Measurements from ENCODE around the gene NFIC.

DNA sequence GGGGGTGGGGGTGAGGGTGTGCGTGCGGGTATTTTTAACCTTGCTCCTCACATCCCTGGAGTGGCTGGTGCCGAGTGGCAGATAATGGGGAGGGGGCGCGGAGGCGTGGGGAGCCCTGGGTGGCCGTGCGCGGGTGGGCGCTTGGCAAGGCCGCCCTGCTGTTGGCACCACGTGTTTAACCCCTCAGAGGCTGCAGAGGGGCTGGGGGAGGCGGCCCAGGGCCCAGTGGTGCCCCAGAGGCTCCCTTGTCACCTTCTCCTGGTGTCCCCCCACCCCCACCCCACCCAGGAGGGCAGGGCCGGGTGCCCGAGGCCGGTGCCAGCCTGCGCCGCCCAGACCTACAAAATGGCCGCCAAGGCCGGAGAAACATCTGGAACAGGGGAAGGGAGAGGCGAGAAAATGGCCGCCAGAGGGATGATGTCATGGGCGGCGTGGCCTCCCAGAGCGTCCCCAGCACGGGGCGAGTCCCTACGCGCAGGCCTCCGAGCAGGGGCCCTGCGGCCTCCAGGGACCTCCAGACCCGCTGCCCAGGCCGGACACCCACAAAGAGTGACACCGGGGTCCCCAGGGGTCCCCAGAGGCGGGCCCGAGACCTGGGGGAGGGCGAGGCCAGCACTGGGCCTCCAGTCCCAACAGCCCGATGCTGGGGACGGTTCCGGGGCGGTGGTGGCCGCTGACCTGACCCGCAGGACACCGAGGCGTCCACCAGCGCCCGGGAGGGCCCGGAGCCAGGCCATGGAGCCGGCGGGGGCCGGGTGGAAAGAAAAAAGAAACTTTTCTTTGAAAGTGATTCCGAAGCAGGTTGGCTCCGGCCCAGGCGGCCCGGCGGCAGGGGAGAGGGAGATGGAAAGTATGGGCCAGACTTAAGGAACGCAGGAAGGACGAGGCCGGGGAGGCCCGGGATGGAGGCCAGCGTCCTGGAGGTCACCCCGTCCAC, 38.2 kb downstream of the NFIC start:
- TF ChIP-seq POLR2AphosphoS5 (IDR thresholded peaks at IDR 0.05; ENCODE audit: insufficient read depth in 1 of 2, low read depth in 1 of 2) (peak; percentile 21 to 82), POLR2A (IDR thresholded peaks at IDR 0.05) (peak in 1 of 2 donors; percentile 38)
- TF ChIP-seq, protein P1, sequence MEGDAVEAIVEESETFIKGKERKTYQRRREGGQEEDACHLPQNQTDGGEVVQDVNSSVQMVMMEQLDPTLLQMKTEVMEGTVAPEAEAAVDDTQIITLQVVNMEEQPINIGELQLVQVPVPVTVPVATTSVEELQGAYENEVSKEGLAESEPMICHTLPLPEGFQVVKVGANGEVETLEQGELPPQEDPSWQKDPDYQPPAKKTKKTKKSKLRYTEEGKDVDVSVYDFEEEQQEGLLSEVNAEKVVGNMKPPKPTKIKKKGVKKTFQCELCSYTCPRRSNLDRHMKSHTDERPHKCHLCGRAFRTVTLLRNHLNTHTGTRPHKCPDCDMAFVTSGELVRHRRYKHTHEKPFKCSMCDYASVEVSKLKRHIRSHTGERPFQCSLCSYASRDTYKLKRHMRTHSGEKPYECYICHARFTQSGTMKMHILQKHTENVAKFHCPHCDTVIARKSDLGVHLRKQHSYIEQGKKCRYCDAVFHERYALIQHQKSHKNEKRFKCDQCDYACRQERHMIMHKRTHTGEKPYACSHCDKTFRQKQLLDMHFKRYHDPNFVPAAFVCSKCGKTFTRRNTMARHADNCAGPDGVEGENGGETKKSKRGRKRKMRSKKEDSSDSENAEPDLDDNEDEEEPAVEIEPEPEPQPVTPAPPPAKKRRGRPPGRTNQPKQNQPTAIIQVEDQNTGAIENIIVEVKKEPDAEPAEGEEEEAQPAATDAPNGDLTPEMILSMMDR (IDR thresholded peaks at IDR 0.05) = no peak
